ENCODE measurements around the gene BIRC5. TPM values are rescaled to one million over a fixed set of nuclear protein-coding genes. Genes with fewer than 3 reads are reported as not detected.

The BIRC5 gene
- total RNA-seq, 4 donors from 2014 or later = 0.84 to 2.6 (median 1.3) TPM; not detected in 1

DNA sequence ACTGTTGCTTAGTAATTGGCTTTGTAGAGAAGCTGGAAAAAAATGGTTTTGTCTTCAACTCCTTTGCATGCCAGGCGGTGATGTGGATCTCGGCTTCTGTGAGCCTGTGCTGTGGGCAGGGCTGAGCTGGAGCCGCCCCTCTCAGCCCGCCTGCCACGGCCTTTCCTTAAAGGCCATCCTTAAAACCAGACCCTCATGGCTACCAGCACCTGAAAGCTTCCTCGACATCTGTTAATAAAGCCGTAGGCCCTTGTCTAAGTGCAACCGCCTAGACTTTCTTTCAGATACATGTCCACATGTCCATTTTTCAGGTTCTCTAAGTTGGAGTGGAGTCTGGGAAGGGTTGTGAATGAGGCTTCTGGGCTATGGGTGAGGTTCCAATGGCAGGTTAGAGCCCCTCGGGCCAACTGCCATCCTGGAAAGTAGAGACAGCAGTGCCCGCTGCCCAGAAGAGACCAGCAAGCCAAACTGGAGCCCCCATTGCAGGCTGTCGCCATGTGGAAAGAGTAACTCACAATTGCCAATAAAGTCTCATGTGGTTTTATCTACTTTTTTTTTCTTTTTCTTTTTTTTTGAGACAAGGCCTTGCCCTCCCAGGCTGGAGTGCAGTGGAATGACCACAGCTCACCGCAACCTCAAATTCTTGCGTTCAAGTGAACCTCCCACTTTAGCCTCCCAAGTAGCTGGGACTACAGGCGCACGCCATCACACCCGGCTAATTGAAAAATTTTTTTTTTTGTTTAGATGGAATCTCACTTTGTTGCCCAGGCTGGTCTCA, 11.2 kb downstream of the BIRC5 start:
- DNase-seq (ENCODE audit: low spot score) (no peak), ATAC-seq (ENCODE audit: low FRiP score) (no peak)
- TF ChIP-seq, protein P1, sequence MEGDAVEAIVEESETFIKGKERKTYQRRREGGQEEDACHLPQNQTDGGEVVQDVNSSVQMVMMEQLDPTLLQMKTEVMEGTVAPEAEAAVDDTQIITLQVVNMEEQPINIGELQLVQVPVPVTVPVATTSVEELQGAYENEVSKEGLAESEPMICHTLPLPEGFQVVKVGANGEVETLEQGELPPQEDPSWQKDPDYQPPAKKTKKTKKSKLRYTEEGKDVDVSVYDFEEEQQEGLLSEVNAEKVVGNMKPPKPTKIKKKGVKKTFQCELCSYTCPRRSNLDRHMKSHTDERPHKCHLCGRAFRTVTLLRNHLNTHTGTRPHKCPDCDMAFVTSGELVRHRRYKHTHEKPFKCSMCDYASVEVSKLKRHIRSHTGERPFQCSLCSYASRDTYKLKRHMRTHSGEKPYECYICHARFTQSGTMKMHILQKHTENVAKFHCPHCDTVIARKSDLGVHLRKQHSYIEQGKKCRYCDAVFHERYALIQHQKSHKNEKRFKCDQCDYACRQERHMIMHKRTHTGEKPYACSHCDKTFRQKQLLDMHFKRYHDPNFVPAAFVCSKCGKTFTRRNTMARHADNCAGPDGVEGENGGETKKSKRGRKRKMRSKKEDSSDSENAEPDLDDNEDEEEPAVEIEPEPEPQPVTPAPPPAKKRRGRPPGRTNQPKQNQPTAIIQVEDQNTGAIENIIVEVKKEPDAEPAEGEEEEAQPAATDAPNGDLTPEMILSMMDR (IDR thresholded peaks at IDR 0.05) = no peak

DNA sequence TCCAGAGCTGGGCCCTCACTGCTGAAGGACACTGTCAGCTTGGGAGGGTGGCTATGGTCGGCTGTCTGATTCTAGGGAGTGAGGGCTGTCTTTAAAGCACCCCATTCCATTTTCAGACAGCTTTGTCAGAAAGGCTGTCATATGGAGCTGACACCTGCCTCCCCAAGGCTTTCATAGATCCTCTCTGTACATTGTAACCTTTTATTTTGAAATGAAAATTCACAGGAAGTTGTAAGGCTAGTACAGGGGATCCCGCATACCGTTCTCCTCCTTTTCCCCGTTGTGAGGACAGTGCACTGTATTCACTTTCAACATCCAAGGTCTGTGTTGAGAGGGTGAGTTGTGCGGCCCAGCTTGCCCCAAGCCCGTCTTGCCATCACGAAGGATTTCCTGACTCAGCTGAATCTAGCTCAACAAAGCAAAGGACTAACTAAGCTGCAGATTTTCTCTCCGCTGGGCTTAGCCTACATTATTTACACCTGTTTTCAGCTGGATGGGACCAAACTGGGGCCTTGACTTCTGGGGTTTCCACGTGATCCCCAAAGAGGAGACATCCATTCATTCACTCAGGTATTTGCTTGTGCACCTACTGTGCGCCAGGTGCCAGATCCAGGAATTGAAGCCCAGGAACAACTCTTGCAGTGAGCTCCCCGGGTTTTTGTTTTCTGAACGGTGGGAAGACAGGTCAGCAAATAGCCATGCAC, 12.2 kb downstream of the BIRC5 start:
- DNase-seq (ENCODE audit: low spot score) (no peak), ATAC-seq (ENCODE audit: low FRiP score) (no peak)
- TF ChIP-seq, protein P1 (IDR thresholded peaks at IDR 0.05) = no peak

DNA sequence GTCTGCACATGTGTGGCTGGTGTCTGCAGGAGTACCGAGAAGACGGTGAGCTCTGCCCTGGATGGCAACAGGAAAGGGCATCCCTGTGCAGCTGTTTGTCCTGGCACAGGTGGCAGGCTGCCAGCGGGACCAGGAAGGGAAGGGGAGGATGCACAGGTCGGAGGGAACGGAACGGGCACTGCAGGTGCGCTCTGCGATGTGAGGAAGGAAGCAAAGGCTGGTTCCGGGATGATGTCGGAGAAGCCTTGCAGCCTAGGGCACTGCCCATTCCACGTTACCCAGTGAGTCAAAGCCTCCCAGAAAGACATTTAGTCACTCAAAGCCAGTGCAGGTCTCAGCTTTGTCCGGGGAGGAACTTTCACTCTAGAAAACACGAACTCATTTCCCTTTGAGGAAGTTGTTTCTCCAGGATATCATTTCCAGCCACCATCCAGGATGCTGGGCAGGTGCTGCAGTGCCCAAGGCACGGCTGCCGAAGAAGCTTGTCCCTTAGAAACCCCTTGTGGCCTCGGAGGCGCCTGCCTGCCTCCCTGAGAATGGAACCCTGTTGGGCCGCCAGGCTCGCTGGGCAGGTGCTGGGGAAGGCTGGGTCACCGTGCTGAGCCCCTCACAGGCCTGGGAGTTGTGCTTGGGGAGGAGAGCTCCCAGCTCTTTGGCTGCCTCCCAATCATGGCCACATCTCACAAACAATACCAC, 12.9 kb downstream of the BIRC5 start:
- no peak for DNase-seq (ENCODE audit: low spot score)
- TF ChIP-seq, protein P1 (IDR thresholded peaks at IDR 0.05) = no peak
- no peak for ATAC-seq (ENCODE audit: low FRiP score)

DNA sequence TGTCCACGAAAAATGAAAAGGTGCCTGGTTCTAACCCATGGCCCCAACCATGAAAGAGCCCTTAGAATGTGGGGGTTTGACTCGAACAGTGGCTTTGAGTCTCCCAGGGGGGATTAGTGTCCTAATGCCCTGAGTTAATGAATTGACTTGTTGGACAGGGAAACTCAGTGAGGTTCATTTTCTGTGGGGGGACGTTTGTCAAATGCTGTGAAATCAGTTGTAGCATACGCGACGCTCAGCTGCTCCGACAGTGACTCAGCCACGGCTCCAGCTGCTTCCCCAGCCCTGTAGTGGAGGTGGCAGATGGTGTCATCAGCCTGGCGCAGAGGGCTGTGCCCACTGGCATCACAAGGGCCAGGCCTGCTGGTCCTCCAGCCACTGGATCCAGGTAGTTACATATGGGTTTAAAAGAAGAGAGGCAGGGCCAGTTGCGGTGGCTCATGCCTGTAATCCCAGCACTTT, 13.4 kb downstream of the BIRC5 start:
- DNase-seq (ENCODE audit: low spot score) = no peak
- TF ChIP-seq, protein P1 (IDR thresholded peaks at IDR 0.05) = no peak
- ATAC-seq (ENCODE audit: low FRiP score) = peak; percentile 46

DNA sequence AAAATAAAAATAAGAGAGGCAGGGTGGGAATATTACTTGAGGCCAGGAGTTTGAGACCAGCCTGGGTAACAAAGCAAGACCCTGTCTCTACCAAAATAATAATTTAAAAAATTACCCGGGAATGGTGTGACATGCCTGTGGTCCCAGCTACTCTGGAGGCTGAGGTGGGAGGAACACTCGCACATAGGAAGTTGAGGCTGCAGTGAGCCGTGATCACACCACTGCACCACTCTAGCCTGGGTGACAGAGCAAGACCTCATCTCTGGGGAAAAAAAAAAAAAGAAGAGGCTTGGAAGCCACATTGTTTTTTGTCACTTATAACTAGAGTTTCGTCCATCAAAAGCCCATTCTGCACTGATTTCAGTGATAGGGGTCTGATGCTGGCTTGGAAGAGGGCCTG, 14.1 kb downstream of the BIRC5 start:
- ATAC-seq (ENCODE audit: low FRiP score) = no peak
- TF ChIP-seq, protein P1 (IDR thresholded peaks at IDR 0.05) = no peak
- no peak for DNase-seq (ENCODE audit: low spot score)

DNA sequence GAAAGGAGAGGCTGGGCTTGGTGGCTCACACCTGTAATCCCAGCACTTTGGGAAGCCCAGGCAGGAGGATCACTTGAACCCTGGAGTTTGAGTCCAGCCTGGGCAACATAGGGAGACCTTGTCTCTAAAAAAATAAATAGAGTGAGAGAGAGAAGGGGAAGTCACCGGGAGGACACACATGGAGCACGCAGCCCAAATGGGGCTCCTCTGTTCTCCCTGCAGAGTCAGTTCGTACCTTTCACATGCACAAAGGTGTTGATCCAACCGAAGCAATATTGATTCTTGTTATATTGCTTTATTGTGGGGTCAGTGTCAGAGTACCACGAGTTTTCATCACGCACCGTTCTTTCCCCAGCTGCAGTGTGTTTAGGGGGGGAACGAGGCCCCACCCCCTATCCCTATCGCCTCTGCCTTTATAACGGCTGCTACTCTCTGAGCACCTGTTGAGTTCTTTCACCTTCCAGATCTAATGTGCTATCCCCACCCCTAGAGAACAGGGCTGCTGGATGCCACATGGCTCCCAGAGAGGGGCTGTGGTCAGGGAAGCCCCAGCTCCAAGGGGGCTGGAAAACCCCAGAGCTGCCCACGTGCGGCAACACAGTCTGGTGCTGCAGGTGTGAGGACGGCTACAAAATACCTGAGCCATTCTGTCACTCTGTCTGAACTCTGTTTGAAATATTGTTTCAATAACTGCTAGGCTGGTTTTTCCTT, 16.4 kb downstream of the BIRC5 start:
- DNase-seq (ENCODE audit: low spot score) (no peak), ATAC-seq (ENCODE audit: low FRiP score) (no peak)
- TF ChIP-seq, protein P1 (IDR thresholded peaks at IDR 0.05) = no peak

Data from omental fat pad (tissue), 4 donors.